ENCODE measurements around the gene MEIKIN.
"Not testable (repeated sequence)": the region's sequence is repeated elsewhere in the genome, so short reads cannot be mapped to it uniquely, and the experiment has no call there.

DNA sequence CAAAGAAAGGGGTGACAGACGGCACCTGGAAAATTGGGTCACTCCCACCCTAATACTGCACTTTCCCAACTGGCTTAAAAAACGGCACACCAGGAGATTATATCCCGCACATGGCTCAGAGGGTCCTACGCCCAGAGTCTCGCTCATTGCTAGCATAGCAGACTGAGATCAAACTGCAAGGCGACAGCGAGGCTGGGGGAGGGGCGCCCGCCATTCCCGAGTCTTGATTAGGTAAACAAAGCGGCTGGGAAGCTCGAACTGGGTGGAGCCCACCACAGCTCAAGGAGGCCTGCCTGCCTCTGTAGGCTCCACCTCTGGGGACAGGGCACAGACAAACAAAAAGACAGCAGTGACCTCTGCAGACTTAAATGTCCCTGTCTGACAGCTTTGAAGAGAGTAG is 74.2 kb downstream of the MEIKIN start:
- TF ChIP-seq, protein P1, sequence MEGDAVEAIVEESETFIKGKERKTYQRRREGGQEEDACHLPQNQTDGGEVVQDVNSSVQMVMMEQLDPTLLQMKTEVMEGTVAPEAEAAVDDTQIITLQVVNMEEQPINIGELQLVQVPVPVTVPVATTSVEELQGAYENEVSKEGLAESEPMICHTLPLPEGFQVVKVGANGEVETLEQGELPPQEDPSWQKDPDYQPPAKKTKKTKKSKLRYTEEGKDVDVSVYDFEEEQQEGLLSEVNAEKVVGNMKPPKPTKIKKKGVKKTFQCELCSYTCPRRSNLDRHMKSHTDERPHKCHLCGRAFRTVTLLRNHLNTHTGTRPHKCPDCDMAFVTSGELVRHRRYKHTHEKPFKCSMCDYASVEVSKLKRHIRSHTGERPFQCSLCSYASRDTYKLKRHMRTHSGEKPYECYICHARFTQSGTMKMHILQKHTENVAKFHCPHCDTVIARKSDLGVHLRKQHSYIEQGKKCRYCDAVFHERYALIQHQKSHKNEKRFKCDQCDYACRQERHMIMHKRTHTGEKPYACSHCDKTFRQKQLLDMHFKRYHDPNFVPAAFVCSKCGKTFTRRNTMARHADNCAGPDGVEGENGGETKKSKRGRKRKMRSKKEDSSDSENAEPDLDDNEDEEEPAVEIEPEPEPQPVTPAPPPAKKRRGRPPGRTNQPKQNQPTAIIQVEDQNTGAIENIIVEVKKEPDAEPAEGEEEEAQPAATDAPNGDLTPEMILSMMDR (conservative IDR thresholded peaks at IDR 0.05 in 1 of 2, IDR thresholded peaks at IDR 0.05 in 1 of 2; ENCODE audit: low read depth in 1 of 2, low read length in 2 of 2) = not testable (repeated sequence)
- not testable (repeated sequence) for TF ChIP-seq EZH2 (IDR thresholded peaks at IDR 0.05; ENCODE audit: low read length, missing control alignments)

Measured in fibroblast of lung (primary cell).